ENCODE results near the gene CTSZ.
A peak's percentile ranks its signal among the peaks of the same experiment; 100 is the strongest.
"Not testable (repeated sequence)": the region's sequence is repeated elsewhere in the genome, so short reads cannot be mapped to it uniquely, and the experiment has no call there.

The CTSZ gene

DNA sequence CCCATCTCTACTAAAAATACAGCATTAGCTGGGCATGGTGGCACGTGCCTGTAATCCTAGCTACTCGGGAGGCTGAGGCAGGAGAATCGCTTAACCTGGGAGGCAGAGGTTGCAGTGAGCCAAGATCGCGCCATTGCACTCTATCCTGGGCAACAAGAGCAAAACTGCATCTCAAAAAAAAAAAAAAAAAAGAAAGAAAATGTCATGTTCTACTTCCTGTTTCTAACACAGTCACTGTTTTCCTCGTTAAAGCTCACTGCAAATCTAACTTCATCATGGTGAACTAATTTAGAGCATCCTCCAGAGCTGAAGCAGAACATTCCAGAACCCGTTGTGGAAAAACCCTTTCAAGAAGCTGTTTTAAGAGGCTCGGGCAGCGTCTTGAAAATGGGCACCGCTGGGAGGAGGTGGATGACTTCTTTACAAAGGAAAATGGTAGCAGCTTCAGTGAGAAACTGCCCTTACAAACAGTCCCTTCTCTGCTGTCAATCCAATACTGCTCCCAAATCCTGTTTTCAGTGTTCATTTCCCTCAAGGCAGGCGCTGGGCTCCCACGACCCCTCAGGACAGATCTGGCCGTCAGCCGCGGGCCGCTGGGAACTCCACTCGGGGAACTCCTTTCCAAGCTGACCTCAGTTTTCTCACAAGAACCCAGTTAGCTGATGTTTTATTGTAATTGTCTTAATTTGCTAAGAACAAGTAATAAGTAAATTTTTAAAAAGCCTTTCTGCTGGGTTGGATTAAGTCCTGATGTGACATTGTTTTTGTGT, 12.5 kb downstream of the CTSZ start:
- DNase-seq: no peak

DNA sequence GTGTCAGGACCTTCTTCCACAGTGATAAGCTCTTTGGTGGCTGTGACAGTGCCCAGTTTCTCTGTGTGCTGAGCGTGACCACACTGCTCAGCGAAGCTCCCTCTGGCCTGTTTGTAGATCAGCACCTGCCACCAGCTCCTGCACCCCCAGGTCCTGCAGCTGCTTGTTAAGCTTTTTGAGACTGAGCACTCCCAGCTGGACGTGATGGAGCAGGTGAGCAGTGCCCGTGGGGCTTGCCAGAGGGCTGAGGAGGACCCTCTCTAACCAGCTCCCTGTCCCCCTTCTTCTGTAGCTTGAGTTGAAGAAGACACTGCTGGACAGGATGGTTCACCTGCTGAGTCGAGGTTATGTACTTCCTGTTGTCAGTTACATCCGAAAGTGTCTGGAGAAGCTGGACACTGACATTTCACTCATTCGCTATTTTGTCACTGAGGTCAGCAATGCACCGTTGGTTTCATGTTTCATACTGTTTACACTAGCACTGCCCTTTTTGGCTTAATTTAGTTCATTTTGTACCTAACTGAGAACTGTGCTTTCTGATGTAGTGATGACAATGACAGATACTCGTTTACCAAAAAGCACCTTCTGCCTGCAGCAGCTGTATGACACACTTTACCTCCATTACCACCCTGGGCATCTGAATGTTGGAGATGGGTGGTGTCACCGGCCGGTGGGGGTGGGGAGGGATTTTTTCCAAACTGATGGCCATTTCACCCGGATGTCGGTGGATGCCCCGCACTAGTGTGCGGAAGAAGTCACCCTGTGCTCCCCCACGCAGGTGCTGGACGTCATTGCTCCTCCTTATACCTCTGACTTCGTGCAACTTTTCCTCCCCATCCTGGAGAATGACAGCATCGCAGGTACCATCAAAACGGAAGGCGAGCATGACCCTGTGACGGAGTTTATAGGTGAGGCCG, 13.5 kb downstream of the CTSZ start:
- DNase-seq: peak; percentile 9

DNA sequence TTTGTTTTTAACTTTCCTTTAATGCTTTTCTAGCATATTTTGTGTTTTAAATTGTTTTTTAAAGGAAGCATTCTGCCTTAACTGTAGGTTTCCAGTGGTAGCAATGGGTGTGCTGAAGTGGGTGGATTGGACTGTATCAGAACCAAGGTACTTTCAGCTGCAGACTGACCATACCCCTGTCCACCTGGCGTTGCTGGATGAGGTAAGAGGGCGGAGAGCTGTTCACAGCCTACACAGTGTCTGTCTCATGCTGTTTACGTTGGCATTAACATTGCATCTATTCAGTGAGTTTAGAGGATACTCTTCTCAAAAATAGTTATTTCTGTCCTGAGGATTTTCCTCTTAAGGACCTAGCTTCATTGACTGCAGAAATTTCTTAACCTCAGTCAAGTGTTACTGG, 14.1 kb downstream of the CTSZ start:
- no peak for DNase-seq

DNA sequence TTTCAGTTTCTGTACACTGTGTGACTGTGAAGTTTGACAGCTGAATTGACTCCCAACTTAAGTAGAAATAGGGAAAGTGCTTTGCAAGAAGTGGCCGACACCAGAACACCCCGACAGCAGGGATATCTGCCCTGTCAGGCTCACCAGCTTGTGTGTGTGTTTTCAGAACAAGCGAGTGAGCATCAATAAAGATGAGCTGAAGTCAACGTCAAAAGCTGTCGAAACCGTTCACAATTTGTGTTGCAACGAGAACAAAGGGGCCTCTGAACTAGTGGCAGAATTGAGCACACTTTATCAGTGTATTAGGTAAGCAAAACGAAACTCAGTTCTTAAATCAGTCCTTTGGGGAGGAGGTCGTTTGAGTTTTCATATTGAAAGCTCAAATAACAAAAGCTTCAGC, 15.3 kb downstream of the CTSZ start:
- no peak for DNase-seq

DNA sequence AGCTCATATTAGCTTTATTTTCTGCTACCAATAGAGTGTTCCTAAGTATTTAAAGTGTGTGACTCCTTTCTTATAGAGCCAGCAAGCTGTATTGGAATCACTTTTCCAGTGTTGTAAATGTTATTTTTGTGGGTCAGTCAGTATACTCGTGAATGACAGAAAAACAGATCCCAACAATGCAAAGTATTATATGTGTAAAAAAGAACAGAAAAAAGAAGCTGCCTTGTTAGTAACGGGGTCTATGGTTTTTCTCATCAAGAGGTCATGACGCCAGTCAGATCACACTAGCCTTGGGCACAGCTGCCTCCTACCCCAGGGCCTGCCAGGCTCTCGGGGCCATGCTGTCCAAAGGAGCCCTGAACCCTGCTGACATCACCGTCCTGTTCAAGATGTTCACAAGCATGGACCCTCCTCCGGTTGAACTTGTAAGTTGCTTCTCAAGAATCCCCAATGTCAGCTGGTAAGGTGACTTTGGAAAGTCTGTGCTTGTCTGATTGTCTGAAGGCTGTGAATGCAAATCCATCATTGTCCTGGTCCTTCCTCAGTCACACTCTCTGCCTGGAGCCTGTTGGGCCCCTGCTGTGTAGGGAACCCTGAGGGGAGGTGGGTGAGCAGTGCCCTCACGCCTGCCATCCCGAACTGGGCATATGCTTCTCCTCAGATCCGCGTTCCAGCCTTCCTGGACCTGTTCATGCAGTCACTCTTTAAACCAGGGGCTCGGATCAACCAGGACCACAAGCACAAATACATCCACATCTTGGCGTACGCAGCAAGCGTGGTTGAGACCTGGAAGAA, 16.2 kb downstream of the CTSZ start:
- DNase-seq: no peak

DNA sequence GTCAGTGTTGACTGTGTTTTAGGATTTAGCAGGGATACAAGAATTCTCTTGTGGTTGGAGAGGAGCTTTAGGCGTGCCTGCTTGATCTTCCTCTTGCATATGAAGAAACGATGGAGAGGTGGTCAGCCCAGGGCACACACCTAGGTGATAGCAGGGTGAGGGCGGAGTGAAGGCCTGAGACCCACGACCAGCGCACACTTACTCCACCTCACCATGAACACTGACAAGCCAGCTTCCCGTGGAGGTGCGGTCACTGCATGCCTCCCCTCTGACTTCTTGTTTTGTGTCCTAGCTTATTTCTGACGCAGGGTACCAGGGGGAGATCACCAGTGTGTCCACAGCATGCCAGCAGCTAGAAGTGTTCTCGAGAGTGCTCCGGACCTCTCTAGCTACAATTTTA, 17.9 kb downstream of the CTSZ start:
- no peak for DNase-seq

DNA sequence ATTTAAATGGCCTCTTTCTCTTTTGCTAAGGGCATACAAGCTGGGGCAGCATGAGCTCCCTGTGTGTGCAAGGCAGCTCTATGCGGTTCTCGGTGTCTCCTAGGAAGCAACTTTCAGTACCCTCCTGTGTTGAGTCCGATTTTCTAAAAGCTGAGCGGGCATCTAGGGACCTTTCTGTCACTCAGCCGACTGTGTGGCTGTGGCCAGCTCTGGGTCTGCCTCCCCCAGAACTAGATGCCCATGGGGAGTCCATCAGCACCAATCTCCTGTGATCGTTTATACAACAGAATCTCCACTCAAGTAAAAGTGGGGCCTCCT, 18.5 kb downstream of the CTSZ start:
- DNase-seq: no peak

DNA sequence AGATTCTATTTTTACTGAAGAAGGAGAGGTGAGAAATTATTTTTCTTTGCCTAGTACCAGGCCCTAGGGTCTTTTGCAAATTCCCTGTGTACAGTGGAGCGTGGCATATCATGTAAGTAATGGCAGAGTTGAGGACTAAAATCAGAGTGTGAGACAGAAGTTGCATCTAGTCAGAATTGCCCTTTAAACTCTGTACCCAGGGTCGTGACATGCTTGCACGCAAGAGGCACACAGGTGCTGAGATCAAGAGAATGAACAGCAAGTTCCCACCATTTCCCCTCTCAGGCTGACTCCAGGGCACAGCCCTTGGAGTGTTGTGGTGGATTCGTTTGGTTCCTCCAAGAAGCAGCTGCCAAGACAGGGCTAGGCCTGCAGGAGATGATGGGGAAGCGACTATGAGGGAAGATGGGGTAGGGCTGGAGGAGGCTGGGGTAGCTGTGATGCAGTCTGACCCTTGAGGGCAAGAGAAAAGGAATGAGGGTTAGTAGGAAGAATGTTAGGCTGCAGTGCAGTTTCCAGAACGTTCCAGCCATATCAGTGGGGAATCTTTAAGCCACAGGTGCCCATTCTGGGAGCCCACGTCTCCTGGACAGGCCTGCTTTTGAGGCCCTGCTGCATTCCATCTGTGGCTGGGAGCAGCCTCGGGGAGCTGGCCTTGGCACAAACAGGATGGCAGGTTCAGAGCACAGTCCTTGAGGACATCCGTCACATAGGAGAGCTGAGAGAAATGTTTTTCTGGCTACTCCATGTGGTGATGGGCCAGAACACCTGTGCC, 19.1 kb downstream of the CTSZ start:
- DNase-seq: no peak

DNA sequence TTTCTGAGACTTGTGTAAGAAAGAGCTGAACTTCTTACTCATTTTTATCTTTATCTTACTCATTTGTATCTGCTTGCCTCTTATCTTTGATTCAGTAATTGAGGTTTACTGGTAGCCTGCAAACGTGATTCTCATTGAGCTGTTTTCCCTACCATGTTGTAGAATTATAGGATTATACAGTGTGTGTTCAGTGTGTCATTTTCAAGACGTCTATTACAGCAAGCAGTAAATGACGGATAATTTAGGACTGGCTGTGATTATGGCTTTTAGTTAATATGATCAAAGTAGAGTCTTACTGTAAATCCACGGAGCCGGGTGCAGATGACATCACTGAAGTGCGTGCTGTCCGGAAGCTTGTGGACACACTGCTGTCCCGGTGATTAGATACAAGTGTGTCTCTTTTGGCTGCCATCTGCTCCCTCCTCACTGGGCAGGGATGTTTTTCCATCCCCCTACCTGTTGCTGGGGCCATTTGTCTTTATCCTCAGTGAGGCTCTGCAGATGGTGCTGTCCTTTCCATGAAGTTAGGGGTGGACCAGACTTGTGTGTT, 20.0 kb downstream of the CTSZ start:
- no peak for DNase-seq

DNA sequence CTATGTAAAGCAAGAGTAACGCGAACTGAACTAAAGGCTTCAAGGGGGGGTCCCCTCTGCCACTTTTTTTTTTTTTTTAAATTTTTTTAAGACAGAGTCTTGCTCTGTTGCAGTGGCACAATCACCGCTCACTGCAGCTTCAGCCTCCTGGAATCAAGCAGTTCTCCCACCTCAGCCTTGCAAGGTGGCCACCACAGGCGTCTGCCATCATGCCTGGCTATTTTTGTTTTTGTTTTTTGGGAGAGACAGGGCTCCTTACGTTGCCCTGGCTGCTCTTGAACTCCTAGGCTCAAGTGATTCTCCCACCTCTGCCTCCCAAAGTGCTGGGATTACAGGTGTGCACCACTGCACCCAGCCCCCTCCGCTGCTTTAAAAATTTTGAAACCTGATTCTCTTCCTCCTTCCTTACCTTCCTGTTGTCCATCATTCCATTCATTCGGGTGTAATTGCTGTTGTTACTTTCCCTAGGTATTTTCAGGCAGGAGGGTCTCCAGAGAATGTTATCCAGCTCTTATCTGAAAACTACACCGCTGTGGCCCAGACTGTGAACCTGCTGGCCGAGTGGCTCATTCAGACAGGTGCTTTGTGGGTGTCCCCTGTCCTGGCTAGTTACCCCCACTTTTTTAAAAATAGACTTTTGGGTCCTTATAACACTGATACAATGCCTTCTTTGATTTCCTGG, 20.6 kb downstream of the CTSZ start:
- no peak for DNase-seq

DNA sequence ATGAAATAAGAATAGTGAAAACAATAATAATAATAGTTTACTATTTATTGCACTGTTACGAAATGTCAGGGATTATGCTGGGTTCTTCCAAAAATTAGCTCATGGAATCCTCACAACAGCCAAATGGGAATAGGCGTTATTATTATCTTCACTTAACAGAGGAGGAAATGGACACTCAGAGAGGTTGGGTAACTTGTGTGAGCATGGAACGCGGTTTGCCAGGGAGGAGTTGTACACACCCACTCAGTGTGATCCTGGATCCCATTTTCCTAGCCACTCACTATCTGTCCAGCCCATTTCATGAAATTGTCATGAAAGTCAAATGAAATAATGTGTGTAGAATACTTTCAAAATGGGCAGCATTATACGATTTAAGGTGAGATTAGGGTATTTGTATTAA, 21.4 kb downstream of the CTSZ start:
- DNase-seq: no peak

DNA sequence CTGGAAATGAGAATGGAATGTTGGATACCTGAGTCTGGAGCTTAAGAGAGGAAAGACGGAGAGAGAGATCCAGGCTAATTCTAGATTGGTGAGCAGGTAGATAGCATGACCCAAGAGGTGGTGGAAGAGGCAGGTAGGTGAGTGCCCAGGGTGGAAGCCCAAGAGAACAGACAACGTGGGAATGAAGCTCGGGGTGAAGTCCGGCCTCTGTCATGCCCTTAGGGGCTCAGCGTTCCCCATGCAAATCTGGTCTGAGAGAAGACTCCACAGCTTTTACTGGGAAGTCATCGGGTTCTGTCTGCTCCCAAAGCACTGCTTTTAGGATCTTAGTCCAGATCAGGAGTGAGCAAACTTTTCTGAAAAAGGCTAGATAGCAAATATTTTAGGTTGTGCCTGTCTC, 22.4 kb downstream of the CTSZ start:
- no peak for DNase-seq

DNA sequence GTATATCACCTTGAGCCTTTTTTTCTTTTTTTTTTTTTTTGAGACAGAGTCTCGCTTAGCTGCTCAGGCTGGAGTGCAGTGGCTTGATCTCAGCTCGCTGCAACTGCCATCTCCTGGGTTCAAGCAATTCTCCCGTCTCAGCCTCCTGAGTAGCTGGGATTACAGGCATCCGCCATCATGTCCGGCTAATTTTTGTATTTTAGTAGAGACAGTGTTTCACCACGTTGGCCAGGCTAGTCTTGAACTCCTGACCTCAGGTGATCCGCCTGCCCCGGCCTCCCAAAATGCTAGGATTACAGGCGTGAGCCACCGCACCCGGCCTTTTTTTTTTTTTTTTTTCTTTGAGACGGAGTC, 24.0 kb downstream of the CTSZ start:
- not testable (repeated sequence) for DNase-seq

DNA sequence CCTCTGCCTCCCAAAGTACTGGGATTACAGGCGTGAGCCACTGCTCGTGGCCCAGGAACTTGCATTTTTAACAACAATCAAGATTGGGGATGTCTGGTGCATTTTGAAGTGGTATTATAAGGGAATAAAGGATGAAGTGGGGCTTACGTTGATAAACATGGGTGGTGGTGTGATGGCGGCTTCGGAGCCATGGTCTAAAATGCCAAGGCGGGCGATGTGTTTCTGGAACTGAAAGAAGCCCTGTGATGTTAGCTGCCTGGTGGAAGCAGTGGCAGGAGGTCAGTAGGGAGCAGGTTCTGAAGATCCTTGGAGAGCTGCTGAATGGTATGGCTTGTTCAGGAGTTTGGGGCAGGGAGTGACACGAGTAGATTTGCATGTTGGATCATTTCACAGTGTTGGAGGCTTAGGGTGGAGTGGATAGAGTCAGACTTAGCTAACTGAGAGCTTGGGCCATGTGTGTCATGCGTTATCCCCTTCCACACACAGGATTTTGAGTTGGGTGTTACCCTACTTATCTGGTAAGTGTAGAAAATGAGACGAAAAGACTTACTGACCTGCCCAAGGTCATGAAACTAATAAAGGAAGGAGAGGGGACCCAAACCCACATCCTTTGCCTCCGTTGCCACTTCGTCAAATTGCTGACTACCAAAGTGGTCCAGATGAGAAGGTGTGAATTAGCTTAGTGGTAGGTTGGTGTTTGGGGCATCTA, 24.5 kb downstream of the CTSZ start:
- no peak for DNase-seq

DNA sequence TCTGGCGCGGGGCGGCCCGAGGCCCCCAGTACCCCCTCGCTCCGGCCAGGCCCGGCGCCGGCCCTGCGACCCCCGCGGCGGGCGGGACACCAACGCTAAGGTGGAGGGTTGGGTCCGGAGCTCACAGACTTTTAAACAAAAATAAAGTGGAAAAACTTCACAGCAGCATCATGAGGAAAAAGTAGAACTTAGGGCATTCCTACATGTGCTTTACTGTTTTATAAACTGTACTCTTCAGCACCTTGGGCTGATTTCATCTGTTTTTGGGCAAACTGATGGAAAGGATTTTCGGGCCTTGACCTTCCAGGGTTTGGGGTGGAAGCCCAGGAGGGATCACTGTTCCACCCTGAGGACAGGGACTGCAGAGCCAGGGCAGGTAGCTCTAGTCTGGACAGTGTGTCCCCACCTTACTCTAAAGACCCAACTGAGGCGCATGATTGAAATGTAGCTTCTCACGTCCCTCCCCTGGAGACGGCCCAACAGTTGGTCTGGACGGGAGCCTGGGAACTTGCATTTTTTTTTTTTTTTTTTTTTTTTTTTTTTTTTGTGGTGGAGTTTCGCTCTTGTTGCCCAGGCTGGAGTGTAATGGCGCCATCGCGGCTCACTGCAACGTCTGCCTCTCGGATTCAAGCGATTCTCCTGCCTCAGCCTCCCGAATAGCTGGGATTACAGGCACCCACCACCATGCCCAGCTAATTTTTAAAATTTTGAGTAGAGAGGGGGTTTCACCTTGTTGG, 25.3 kb downstream of the CTSZ start:
- DNase-seq: no peak

DNA sequence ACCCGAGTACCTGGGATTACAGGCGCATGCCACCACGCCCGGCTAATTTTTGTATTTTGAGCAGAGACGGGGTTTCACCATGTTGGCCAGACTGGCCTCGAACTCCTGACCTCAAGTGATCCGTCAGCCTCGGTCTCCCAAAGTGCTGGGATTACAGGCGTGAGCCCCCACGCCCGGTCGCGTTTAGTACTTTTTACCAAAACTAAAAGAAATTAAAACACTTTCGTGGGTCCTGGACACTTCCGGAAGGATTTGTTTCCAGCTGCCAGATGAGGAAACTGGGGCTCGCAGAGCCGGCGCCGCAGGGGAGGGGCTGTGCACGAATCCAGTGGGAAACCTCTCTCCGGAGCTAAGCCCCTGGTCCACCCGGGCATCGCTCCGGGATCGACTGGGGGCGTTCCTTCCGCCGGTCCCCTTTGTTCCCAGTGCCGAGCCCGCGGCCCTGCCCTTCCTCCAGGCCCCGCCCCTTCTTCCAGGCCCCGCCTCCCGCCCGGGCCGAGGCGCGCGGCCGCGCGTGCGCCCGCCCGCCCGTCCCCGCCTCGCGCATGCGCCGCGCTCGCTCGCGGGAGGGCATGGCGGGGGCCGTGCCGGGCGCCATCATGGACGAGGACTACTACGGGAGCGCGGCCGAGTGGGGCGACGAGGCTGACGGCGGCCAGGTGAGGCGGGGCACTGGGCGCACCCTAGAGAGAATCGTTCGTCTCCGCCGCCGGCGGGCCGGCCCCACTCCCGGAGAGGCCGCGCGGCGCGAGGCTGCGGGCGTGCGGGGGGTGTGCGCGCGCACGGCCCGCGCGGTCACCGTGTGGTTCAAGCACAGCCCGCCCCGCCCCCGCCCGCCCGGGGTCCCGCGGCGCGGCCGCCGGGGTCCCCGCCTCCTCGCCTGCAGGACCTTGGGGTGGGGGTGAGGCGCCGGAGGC, 26.1 kb downstream of the CTSZ start, which contains the start of gene NELFCD:
NELFCD (plus strand) TSS at position 546 of the 917 bp plus-strand sequence; CDS start at position 600, 54 bp downstream.
- DNase-seq: peak; percentile 87

DNA sequence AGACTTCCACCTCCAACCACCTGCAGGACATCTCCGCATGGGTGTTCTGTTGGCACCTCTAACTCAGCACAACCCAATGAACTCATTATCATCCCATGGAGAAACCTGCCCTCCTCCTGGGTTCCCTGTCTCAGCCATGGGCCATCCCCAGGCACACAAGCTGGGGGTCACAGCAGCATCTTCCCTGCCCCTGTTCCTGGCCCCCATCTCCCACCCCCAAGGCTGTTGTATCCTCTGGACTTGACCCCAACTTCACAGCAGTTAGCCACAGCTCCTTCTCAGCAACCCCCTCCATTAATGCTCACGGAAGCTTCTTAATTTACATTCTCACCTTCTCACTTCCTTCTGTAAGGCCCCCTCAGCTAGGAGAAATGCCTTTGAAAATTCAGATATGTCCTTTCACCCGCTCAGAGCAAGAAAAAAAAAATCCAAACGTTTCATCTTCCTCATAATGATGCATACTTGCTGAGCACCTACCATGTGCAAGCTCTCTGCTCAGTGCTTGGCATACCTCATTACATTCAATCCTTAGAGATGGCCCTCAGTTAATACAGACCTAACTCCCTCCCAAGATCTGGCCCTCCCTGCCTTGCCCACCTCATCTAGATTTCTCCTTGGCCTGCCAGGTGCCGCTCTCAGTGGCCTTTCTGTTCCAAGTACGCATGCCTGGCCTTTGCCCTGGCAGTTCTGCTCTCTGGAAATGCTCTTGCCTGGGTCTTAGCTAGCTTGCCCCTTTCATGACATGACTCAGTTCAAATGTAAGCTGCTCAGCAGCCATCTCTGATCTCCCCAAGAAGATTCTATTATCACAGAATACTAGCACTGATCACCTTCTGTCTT, 28.5 kb downstream of the CTSZ start:
- no peak for DNase-seq

DNA sequence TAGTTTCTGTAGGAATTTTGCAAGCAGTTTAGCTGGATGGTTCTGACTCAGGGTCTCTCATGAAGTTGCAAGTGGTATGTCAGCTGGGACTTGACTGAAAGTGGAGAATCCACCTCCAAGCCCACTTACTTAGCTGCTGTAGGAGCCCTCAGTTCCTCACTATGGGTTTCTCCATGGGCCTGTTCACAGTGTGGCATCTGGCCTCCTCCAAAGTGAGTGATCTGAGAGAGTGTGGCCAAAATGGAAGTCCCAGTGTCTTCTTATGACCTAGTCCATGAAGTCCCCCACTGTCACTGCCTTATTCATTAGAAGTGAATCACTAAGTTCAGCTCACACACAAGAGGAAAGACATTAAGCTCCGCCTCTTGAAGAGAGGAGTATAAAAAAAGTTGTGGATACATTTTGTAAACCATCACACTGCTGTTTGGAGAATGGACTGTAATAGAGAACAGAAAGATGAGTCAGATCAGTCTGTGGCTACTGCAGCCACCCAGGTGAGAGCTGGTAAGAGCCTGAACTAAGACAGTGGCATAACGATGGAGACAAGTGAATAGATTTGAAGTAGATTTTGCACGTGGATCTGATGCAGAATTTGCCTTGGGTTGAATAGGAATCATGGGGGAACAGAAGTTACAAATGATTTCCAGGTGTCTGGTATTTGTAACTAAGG, 30.9 kb downstream of the CTSZ start:
- DNase-seq: no peak
